H1 (cell line): ENCODE measurements around the gene CTDNEP1. TPM values are rescaled to one million over a fixed set of nuclear protein-coding genes. Genes with fewer than 3 reads are reported as not detected.

Source experiments
- CTCF ChIA-PET: fragments of 300-600 bp; sonication (Branson Sonifier 250); formaldehyde crosslinking; loops from one replicate; lab custom pipeline; 2021; ENCODE audit not compliant: partially characterized antibody; lab: Charles Lee
- POLR2A ChIA-PET: fragments of 300-600 bp; sonication (Branson Sonifier 250); formaldehyde crosslinking; loops from one replicate; lab custom pipeline; 2021; ENCODE audit warnings: inconsistent platforms; ENCODE audit not compliant: partially characterized antibody; lab: Charles Lee
- DNase-seq, 2 experiments: peaks; one replicate each; pipeline versions ENCODE4 v3.0.0 to v3.0.0-alpha.2; 2010 to 2022; ENCODE audit warnings: low spot score in 2 of 2, low read depth in 1 of 2, mixed read lengths in 1 of 2
- FAIRE-seq: peaks from 2 replicates; lab custom pipeline; 2011; peaks lifted over from hg19 to GRCh38; lab: Jason Lieb, UNC
- H2AFZ ChIP-seq: 2 replicates; pipeline ENCODE4 v1.8.1; 2012; ENCODE audit warnings: low read length, inconsistent platforms
- H2AK5ac ChIP-seq: 2 replicates; pipeline ENCODE4 v1.6.1; 2013; ENCODE audit warnings: low read depth, low read length
- H2BK120ac ChIP-seq: replicated peaks from 2 replicates; pipeline ENCODE3; 2013; ENCODE audit warnings: low read depth, low read length, inconsistent platforms
- H2BK12ac ChIP-seq: 2 replicates; pipeline ENCODE4 v1.6.1; 2013; ENCODE audit warnings: low read depth, low read length
- H2BK15ac ChIP-seq: 2 replicates; pipeline ENCODE4 v1.6.1; 2013; ENCODE audit warnings: low read length
- H2BK20ac ChIP-seq: 2 replicates; pipeline ENCODE4 v1.6.1; 2013; ENCODE audit warnings: low read length
- H2BK5ac ChIP-seq: 2 replicates; pipeline ENCODE4 v1.6.1; 2013; ENCODE audit warnings: low read depth, low read length
- H3K14ac ChIP-seq: 2 replicates; pipeline ENCODE4 v1.6.1; 2013; ENCODE audit warnings: inconsistent platforms; ENCODE audit not compliant: insufficient read length
- H3K18ac ChIP-seq: 2 replicates; pipeline ENCODE4 v1.6.1; 2013; ENCODE audit warnings: low read length; ENCODE audit errors: extremely low read depth
- H3K23ac ChIP-seq: 2 replicates; pipeline ENCODE4 v1.6.1; 2013; ENCODE audit warnings: inconsistent platforms; ENCODE audit not compliant: insufficient read length
- H3K23me2 ChIP-seq: 2 replicates; pipeline ENCODE4 v1.6.1; 2013; ENCODE audit warnings: low read depth, low read length
- H3K27ac ChIP-seq: 2 replicates; pipeline ENCODE4 v1.6.1; 2011; ENCODE audit warnings: low read depth, low read length, inconsistent platforms
- H3K27me3 ChIP-seq, 4 experiments: replicated peaks in 1 of 4; 1 replicate in 1 of 4; 2 replicates in 3 of 4; pipeline versions ENCODE4 v1.6.1 to v1.8.1; 2011 to 2013; ENCODE audit warnings: low read length in 3 of 4, mild to moderate bottlenecking in 3 of 4, inconsistent platforms in 2 of 4, mixed read lengths in 2 of 4, moderate library complexity in 1 of 4; ENCODE audit not compliant: control insufficient read depth in 3 of 4, insufficient read depth in 3 of 4; ENCODE audit errors: extremely low read depth in 1 of 4
- H3K36me3 ChIP-seq, 4 experiments: 2 replicates each; pipeline versions ENCODE4 v1.6.1 to v1.8.1; 2011 to 2013; ENCODE audit warnings: mild to moderate bottlenecking in 4 of 4, low read length in 3 of 4, moderate library complexity in 2 of 4, control low read depth in 1 of 4, inconsistent platforms in 1 of 4; ENCODE audit not compliant: insufficient read depth in 4 of 4, control insufficient read depth in 2 of 4
- H3K4ac ChIP-seq: replicated peaks from 2 replicates; pipeline ENCODE3; 2013; ENCODE audit warnings: low read length, low read depth, mixed read lengths, inconsistent platforms; ENCODE audit not compliant: insufficient read length
- H3K4me1 ChIP-seq, 4 experiments: replicated peaks in 1 of 4; 1 replicate in 1 of 4; 2 replicates in 3 of 4; pipeline versions ENCODE4 v1.6.1 to v1.8.1; 2011 to 2013; ENCODE audit warnings: low read length in 3 of 4, inconsistent platforms in 2 of 4, mixed read lengths in 1 of 4; ENCODE audit not compliant: insufficient read depth in 4 of 4, control insufficient read depth in 3 of 4
- H3K4me2 ChIP-seq, 2 experiments: 2 replicates each; pipeline versions ENCODE4 v1.6.1 to v1.8.1; 2011 to 2013; ENCODE audit warnings: low read depth in 2 of 2, low read length in 2 of 2, control low read depth in 1 of 2, inconsistent platforms in 1 of 2, mild to moderate bottlenecking in 1 of 2; ENCODE audit not compliant: insufficient read depth in 1 of 2
- H3K4me3 ChIP-seq, 4 experiments: fragments of 200-600, 300-600 bp in 1 of 4; sonication (generic), shearing (Covaris generic), sonication (Bioruptor Twin) in 1 of 4; 2 replicates each; pipeline versions ENCODE4 v1.5.1 to v1.8.1; 2011 to 2016; ENCODE audit warnings: low read length in 4 of 4, low read depth in 3 of 4, control low read depth in 2 of 4, inconsistent platforms in 2 of 4, mild to moderate bottlenecking in 2 of 4, mixed read lengths in 1 of 4, moderate library complexity in 1 of 4; ENCODE audit not compliant: insufficient read depth in 2 of 4; ENCODE audit errors: extremely low read depth in 1 of 4
- H3K56ac ChIP-seq: replicated peaks from 2 replicates; pipeline ENCODE3; 2013; ENCODE audit warnings: low read depth, mild to moderate bottlenecking, mixed read lengths, low read length, inconsistent platforms; ENCODE audit not compliant: insufficient read length
- H3K79me1 ChIP-seq: 2 replicates; pipeline ENCODE4 v1.6.1; 2013; ENCODE audit warnings: low read depth, low read length, control low read depth
- H3K79me2 ChIP-seq, 2 experiments: 2 replicates each; pipeline versions ENCODE4 v1.6.1 to v1.8.1; 2012 to 2013; ENCODE audit warnings: low read length in 2 of 2, mild to moderate bottlenecking in 2 of 2, inconsistent platforms in 1 of 2; ENCODE audit not compliant: insufficient read depth in 2 of 2, control insufficient read depth in 1 of 2
- H3K9ac ChIP-seq, 4 experiments: replicated peaks in 1 of 4; 1 replicate in 1 of 4; 2 replicates in 3 of 4; pipeline versions ENCODE4 v1.6.1 to v1.8.1; 2011 to 2013; ENCODE audit warnings: low read depth in 3 of 4, low read length in 3 of 4, control low read depth in 2 of 4, mild to moderate bottlenecking in 2 of 4, moderate library complexity in 2 of 4, inconsistent platforms in 1 of 4; ENCODE audit errors: extremely low read depth in 1 of 4
- H3K9me3 ChIP-seq, 2 experiments: 2 replicates each; pipeline versions ENCODE4 v1.6.1 to v1.8.1; 2012 to 2013; ENCODE audit warnings: mild to moderate bottlenecking in 2 of 2, moderate library complexity in 2 of 2, control low read depth in 1 of 2, inconsistent platforms in 1 of 2, low read depth in 1 of 2, low read length in 1 of 2, mixed read lengths in 1 of 2; ENCODE audit not compliant: insufficient read depth in 2 of 2
- H4K20me1 ChIP-seq, 2 experiments: replicated peaks in 1 of 2; 2 replicates each; pipeline versions ENCODE3 to v1.8.1; 2011 to 2013; ENCODE audit warnings: inconsistent platforms in 2 of 2, low read length in 2 of 2, mild to moderate bottlenecking in 1 of 2; ENCODE audit not compliant: insufficient read depth in 2 of 2, control insufficient read depth in 1 of 2
- H4K5ac ChIP-seq: 2 replicates; pipeline ENCODE4 v1.6.1; 2013; ENCODE audit warnings: low read length, low read depth, mixed read lengths, inconsistent platforms; ENCODE audit not compliant: insufficient read length
- H4K8ac ChIP-seq: 2 replicates; pipeline ENCODE4 v1.8.0; 2013; ENCODE audit warnings: mild to moderate bottlenecking, moderate library complexity, low read length, inconsistent platforms; ENCODE audit not compliant: insufficient read depth; ENCODE audit errors: extremely low read depth
- H4K91ac ChIP-seq: replicated peaks from 2 replicates; pipeline ENCODE3; 2013; ENCODE audit warnings: low read length, mixed read lengths, inconsistent platforms; ENCODE audit not compliant: insufficient read length
- ASH2L ChIP-seq: fragments of 200-600, 300-600 bp; sonication (generic); IDR thresholded peaks from one replicate; pipeline ENCODE4 v1.7.1; 2017; ENCODE audit warnings: low read length
- BACH1 ChIP-seq: IDR thresholded peaks from 2 replicates; pipeline ENCODE4 v1.6.1; 2012; ENCODE audit warnings: low read length, improper control_type of control experiment
- FOSL1 ChIP-seq: IDR thresholded peaks from 2 replicates; pipeline ENCODE4 v1.6.1; 2011; ENCODE audit warnings: mild to moderate bottlenecking, low read depth, low read length, moderate library complexity; ENCODE audit not compliant: insufficient read depth
- MAFK ChIP-seq: IDR thresholded peaks from 2 replicates; pipeline ENCODE4 v1.6.1; 2012; ENCODE audit warnings: low read depth, mild to moderate bottlenecking, improper control_type of control experiment, low read length
- NRF1 ChIP-seq: IDR thresholded peaks from 2 replicates; pipeline ENCODE4 v1.6.1; 2011; ENCODE audit warnings: mild to moderate bottlenecking, low read depth, low read length, improper control_type of control experiment
- POU5F1 ChIP-seq: IDR thresholded peaks from 2 replicates; pipeline ENCODE4 v1.6.1; 2011; ENCODE audit warnings: low read depth, mild to moderate bottlenecking, low read length, moderate library complexity
- RAD21 ChIP-seq, 2 experiments: IDR thresholded peaks in 1 of 2; conservative IDR thresholded peaks in 1 of 2; 2 replicates each; pipeline ENCODE4 v1.6.1; 2011; ENCODE audit warnings: low read depth in 2 of 2, low read length in 2 of 2, improper control_type of control experiment in 1 of 2, inconsistent platforms in 1 of 2, mild to moderate bottlenecking in 1 of 2, moderate library complexity in 1 of 2
- RXRA ChIP-seq: IDR thresholded peaks from 2 replicates; pipeline ENCODE4 v1.6.1; 2011; ENCODE audit warnings: low read depth, mild to moderate bottlenecking, low read length, moderate library complexity; ENCODE audit not compliant: insufficient read depth
- SAP30 ChIP-seq: fragments of 300-600 bp; sonication (generic); IDR thresholded peaks from 2 replicates; pipeline ENCODE4 v1.7.1; 2012; ENCODE audit warnings: low read length, moderate library complexity, mild to moderate bottlenecking, inconsistent platforms; ENCODE audit not compliant: insufficient read depth, insufficient replicate concordance
- SIN3A ChIP-seq, 2 experiments: IDR thresholded peaks in 1 of 2; conservative IDR thresholded peaks in 1 of 2; 2 replicates each; pipeline ENCODE4 v1.6.1; 2011 to 2012; ENCODE audit warnings: low read length in 2 of 2, improper control_type of control experiment in 1 of 2, low read depth in 1 of 2, mild to moderate bottlenecking in 1 of 2
- SIX5 ChIP-seq: IDR thresholded peaks from 2 replicates; pipeline ENCODE4 v1.6.1; 2011; ENCODE audit warnings: mild to moderate bottlenecking, low read depth, low read length
- SP2 ChIP-seq: IDR thresholded peaks from 2 replicates; pipeline ENCODE4 v1.6.1; 2012; ENCODE audit warnings: mild to moderate bottlenecking, low read length, inconsistent platforms
- SUZ12 ChIP-seq: fragments of 200-600 bp; sonication (generic); IDR thresholded peaks from 2 replicates; pipeline ENCODE4 v1.6.1; 2012; ENCODE audit warnings: mild to moderate bottlenecking, inconsistent platforms, low read length, moderate library complexity, mixed read lengths
- WGBS, 2 experiments: shearing (Covaris generic) in 1 of 2; methylation state at CpG; one replicate each; pipeline versions ENCODE4 v1.1.6 to v1.1.7; 2013 to 2015; ENCODE audit warnings: low lambda C conversion rate in 2 of 2, mixed read lengths in 2 of 2, inconsistent platforms in 1 of 2, low coverage in 1 of 2, missing lambda C conversion rate in 1 of 2; ENCODE audit not compliant: insufficient replicate concordance in 2 of 2, insufficient coverage in 1 of 2, insufficient read length in 1 of 2; ENCODE audit errors: extremely low coverage in 1 of 2, missing lambda C conversion rate in 1 of 2; 5-methylcytosine and 5-hydroxymethylcytosine counted together
- polyA plus RNA-seq, 7 experiments: library from polyadenylated mRNA; depleted of rRNA in 3 of 7; stranded (reverse) in 5 of 7; unstranded in 2 of 7; fragments of >200 nt in 5 of 7; fragments of 200-250 nt in 2 of 7; gene quantifications; 1 replicate in 5 of 7; 2 replicates in 1 of 7; 4 replicates in 1 of 7; pipeline versions ENCODE4 v1.2.1 to v1.2.3, GENCODE V29; 2011 to 2013; ENCODE audit warnings: missing spikeins in 2 of 7, mixed read lengths in 2 of 7
- total RNA-seq: library from RNA; stranded (reverse); fragmentation: NEBNext Ultra II Directional; extraction: Animal tissue kit (Norgen Biotek cat#: 25700); gene quantifications from 2 replicates; pipeline ENCODE4 v1.2.1, GENCODE V29; 2021

CTDNEP1 gene
- total and polyA plus RNA-seq, 2 of the 8 experiments (the other 6 are each of a cell fraction or from before 2014, with no cell fraction given) = 114 to 123 TPM

- no peak overlapping the region for H3K4me3 ChIP-seq
- no peak overlapping the region for H2BK20ac ChIP-seq
- WGBS, 2 experiments = 92% methylated on average over 14 of the region's 16 CpGs; no CpG with 5 or more reads in 1 of the 2 experiments
- DNase-seq = no peak
- no peak overlapping the region for H2BK15ac ChIP-seq
- no peak overlapping the region for H3K4ac ChIP-seq
- ChIA-PET POLR2A (interaction anchor here (0.8 to 4.0 kb wide), 13 partner anchors 8 to 132 kb away, joined by 3 to 22 read pairs (median 7); partner anchors contain the start of genes ACAP1, DVL2 and GPS2), CTCF (interaction anchor here (0.7 to 3.7 kb wide), 5 partner anchors 11 to 107 kb away, joined by 3 to 17 read pairs (median 3); partner anchors contain the start of gene ACAP1)
- TF ChIP-seq SIX5 = no peak
- no peak for TF ChIP-seq BACH1
- TF ChIP-seq NRF1 = no peak
- TF ChIP-seq MAFK = no peak
- TF ChIP-seq FOSL1 = no peak
- TF ChIP-seq POU5F1 = no peak
- no peak for TF ChIP-seq SUZ12
- TF ChIP-seq RAD21 (IDR thresholded peaks at IDR 0.05 in 1 of 2, conservative IDR thresholded peaks at IDR 0.05 in 1 of 2; ENCODE audit: low read depth in 2 of 2, low read length in 2 of 2) = no peak
- TF ChIP-seq SIN3A (conservative IDR thresholded peaks at IDR 0.05 in 1 of 2, IDR thresholded peaks at IDR 0.05 in 1 of 2; ENCODE audit: low read depth in 1 of 2, low read length in 2 of 2) = no peak
- TF ChIP-seq ASH2L = no peak
- no peak for TF ChIP-seq SP2
- no peak for TF ChIP-seq RXRA
- no peak for TF ChIP-seq SAP30
- H3K18ac ChIP-seq = no peak overlapping the region
- no peak overlapping the region for H2BK120ac ChIP-seq
- no peaks in the 10 kb centered on the region for H3K9me3 ChIP-seq
- H3K79me1 ChIP-seq = no peaks in the 10 kb centered on the region
- peaks cover 11% of the 10 kb centered on the region for H3K23me2 ChIP-seq
- H2AK5ac ChIP-seq = no peak overlapping the region
- H2AFZ ChIP-seq = no peak overlapping the region
- no peak overlapping the region for H3K14ac ChIP-seq
- H3K36me3 ChIP-seq = peaks cover 0 to 6% (median 3%) of the 10 kb centered on the region in 4 experiments; a peak in 3 of 8 replicates
- H3K23ac ChIP-seq = no peak overlapping the region
- H3K56ac ChIP-seq = no peak overlapping the region
- no peak overlapping the region for H3K4me2 ChIP-seq
- peaks cover 0 to 13% (median 7%) of the 10 kb centered on the region in 4 experiments; a peak in 6 of 7 replicates for H3K27me3 ChIP-seq
- no peaks in the 10 kb centered on the region for H3K79me2 ChIP-seq
- no peak for FAIRE-seq
- H4K5ac ChIP-seq = no peak overlapping the region
- no peak overlapping the region for H2BK12ac ChIP-seq
- H4K8ac ChIP-seq = no peak overlapping the region; the same call in 1 of the 2 replicates
- no peak overlapping the region for H3K9ac ChIP-seq
- peaks cover 0 to 15% (median 12%) of the 10 kb centered on the region in 4 experiments; a peak in 6 of 7 replicates for H3K4me1 ChIP-seq
- H4K20me1 ChIP-seq = peaks cover 0 to 7% of the 10 kb centered on the region in 2 experiments
- H4K91ac ChIP-seq = no peak overlapping the region
- no peak overlapping the region for H2BK5ac ChIP-seq
- no peak overlapping the region for H3K27ac ChIP-seq
Measured at GRCh38 chr17:7284911-7285310, 33.4 kb upstream of the CTDNEP1 start.
